GM18951 (cell line): ENCODE measurements around the gene IL27RA.

Experiments
- POLR2A ChIP-seq: IDR thresholded peaks from 4 replicates; pipeline ENCODE4 v1.6.1; 2011; ENCODE audit warnings: mild to moderate bottlenecking; ENCODE audit not compliant: insufficient read length, insufficient read depth; ENCODE audit errors: extremely low read depth
- in situ Hi-C: fragments of 300-500 bp; cut with MboI; formaldehyde crosslinking; loops from one replicate; pipeline ENCODE4 v1.12.0; 2022; ENCODE audit warnings: low sequenced_read_pairs, mixed read lengths, inconsistent platforms; ENCODE audit not compliant: unreplicated experiment

IL27RA gene

DNA sequence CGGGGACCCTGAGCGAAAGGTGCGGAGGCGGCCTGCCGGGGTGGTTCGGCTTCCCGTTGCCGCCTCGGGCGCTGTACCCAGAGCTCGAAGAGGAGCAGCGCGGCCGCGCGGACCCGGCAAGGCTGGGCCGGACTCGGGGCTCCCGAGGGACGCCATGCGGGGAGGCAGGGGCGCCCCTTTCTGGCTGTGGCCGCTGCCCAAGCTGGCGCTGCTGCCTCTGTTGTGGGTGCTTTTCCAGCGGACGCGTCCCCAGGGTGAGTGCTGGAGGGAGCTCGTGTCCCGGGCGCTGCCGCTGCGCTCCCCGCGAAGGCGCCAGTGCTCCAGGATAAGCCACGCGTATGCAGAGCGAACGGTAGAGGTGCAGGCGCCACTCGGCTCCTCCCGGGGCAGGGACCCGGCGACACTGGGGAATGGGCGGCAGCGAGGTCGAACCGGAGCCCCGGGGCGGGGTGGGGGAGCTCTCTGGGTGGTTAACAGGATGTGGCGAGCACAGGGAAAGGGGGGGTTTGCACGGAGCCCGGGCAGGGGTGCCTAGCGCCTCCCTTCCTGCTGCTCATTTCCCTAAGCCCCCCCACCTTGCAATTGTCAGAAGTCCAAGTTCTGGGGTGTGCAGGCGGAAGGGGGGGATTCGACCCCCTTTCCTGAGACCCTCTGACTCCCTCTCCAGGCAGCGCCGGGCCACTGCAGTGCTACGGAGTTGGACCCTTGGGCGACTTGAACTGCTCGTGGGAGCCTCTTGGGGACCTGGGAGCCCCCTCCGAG lies at the start of gene IL27RA:
Gene IL27RA, plus strand, starts transcription at position 44 of the 762 bp plus-strand sequence. Its CDS starts 111 bp downstream, at position 155.
- TF ChIP-seq POLR2A = peak; percentile 78
- in situ Hi-C loops = no loop called here

DNA sequence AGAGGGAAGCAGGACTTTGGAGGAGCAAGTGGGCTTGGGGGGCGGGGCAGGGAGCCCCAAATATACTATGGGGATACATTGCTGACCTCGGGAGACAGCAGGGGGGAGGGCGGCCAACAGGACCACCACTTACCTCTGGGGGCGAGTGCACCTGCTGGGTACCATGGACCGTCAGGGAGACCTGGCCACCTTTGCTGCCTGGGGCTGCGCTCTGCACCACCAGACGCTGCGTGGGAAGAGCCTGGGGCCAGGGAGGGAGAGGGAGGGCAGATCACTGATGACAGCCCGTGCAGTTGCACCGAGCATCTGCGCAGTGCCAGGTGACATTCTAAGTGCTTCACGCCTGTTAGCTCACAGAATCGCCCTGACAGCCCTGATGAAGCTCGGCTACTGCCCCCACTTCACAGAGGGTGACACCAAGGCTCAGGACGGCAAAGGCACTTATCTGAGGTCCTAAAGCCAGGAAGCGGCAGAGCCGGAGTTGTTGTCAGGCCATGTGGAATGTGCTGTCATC lies 49.5 kb upstream of the IL27RA start:
- in situ Hi-C loops = no loop called here
- TF ChIP-seq POLR2A = no peak

DNA sequence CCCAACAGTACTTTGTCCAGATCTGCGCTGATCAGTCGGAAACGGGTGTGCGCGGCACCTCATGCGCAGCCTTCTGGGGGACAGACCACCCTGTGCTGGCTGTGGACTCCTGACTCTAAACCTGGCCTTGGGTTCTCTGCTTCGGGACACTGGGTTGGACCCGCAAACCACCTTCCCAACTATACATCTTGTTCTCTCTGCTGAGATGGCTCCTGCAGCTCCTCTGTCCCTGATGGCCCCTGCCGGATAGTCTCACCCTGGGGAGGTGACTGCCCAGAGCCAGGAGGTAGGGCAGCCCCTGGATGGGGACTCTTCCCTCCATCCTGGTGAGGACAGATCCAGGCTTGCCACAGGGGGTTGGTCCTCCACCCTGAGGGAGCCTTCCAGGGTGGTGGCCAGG lies 48.8 kb upstream of the IL27RA start:
- in situ Hi-C loops = no loop called here
- TF ChIP-seq POLR2A = no peak

GRCh38 chr19:13983213-13983889 lies 48.2 kb upstream of the IL27RA start:
- in situ Hi-C loops = no loop called here
- no peak for TF ChIP-seq POLR2A

- in situ Hi-C loops = no loop called here
- TF ChIP-seq POLR2A = no peak
These were observed 47.4 kb upstream of the IL27RA start for GRCh38 chr19:13984186-13984585.

DNA sequence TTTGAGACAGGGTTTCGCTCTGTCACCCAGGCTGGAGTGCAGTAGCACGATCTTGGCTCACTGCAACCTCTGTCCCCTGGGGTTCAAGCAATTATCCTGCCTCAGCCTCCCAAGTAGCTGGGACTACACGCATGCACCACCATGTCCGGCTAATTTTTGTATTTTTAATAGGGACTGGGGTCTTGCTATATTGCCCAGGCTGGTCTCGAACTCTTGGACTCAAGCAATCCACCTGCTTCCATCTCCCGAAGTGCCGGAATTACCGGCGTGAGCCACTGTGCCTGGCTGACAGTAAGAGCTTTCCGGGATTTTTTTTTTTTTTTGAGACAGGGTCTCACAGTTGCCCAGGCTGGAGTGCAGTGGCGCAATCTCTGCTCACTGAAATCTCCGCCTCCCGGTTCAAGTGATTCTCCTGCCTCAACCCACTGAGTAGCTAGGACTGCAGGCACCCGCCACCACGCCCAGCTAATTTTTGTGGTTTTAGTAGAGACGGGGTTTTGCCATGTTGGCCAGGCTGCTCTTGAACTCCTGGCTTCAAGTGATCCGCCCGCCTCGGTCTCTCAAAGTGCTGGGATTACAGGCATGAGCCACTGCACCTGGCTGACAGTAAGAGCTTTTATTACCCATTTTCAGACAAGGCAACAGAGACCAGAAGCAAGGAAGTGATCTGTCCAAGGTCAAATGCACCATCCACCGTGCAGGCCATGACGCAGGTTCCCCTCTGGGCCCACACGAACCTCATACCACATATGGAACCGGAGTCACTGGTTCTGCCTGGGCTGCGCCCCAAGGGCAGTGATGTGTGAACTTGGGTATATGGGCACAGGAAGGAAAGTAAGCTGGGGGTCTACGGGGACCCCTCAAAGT lies 46.5 kb upstream of the IL27RA start:
- no peak for TF ChIP-seq POLR2A
- in situ Hi-C loops = no loop called here

DNA sequence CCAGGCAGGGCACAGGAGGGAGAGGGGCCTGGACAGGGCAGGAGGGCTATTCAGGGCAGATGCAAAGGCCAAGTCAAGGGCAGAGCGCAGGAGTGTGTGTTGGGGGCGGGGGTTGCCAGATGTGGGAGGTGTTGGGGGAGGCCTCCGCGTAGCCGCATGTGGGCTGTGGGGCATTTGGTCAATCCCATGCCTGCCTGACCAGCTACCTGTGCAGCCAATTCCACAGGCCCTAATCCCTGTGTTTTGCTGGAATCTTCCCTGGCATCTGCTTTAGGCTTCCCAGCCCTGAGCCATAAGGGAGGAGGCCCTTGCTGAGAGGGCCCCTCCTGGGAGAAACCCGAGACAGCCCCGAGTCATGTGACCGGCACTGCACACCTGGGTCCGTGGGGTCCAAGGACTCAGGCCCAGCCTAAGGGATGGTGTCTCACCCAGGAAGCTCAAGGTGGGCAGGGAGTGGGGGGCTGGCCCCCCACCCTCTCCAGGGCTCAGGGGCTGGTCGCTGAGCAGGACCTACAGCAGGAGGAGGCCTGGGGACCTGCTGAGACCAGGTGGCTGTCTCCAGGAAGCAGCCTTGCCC lies 45.7 kb upstream of the IL27RA start:
- in situ Hi-C loops = no loop called here
- TF ChIP-seq POLR2A = no peak

GRCh38 chr19:13986348-13986904 lies 45.1 kb upstream of the IL27RA start:
- TF ChIP-seq POLR2A = peak; percentile 71
- in situ Hi-C loops = no loop called here

GRCh38 chr19:13987101-13987890 lies 44.3 kb upstream of the IL27RA start:
- TF ChIP-seq POLR2A = no peak
- in situ Hi-C loops = no loop called here

GRCh38 chr19:13989487-13989886 lies 42.1 kb upstream of the IL27RA start:
- TF ChIP-seq POLR2A = no peak
- in situ Hi-C loops = no loop called here

DNA sequence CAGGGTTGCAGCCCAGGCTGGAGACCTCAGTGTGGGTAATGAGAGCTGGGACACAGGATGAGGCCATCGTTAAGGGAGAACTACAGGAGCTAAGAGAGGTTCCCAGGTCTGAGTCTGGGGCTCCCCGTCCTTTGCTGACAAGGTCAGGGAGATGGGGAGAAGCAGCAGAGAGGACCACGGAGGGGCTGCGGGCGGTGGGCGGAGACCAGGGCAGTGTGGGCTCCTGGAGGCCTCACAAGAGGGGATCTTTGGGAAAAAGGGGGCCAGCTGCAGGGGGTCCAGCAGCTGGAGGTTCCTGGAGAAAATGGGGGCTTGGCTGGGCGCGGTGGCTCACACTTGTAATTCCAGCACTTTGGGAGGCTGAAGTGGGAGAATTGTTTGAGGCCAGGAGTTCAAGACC lies 41.5 kb upstream of the IL27RA start:
- in situ Hi-C loops = no loop called here
- TF ChIP-seq POLR2A = no peak

- no peak for TF ChIP-seq POLR2A
- in situ Hi-C loops = no loop called here
These were observed 39.5 kb upstream of the IL27RA start for GRCh38 chr19:13992025-13992424.
